ENCODE data around the gene CAPS2. TPM values are rescaled to one million over a fixed set of nuclear protein-coding genes. Genes with fewer than 3 reads are reported as not detected.

The CAPS2 gene
- total RNA-seq, 6 donors from 2014 or later = 6.7 to 48.2 (median 9.0) TPM

Other genes with a start within 250 kb of the CAPS2 start
- gene KCNC2, start 120.5 kb downstream of the CAPS2 start, total RNA-seq = not detected
- not detected for gene GLIPR1L1, start 4.3 kb upstream of the CAPS2 start, total RNA-seq
- gene GLIPR1L2, start 60.8 kb upstream of the CAPS2 start, total RNA-seq = 1 to 10 TPM in 4 of 6 donors, under 1 TPM in 2; 0.34 to 9.4 (median 2.8) TPM
- gene GLIPR1, start 150.4 kb upstream of the CAPS2 start, total RNA-seq = 10 to 100 TPM in 4 of 6 donors, 1 to 10 TPM in 2; 7.3 to 56.7 (median 15.7) TPM
- gene KRR1, start 181.3 kb upstream of the CAPS2 start, total RNA-seq = 10 to 100 TPM; 24.5 to 44.6 (median 35.7) TPM

All from upper lobe of left lung (tissue), 6 donors.